Neural progenitor cell (in vitro differentiated cells): ENCODE data around the gene LRP2.

Experiments
- EZH2 ChIP-seq: fragments of 200-600 bp; sonication (generic); IDR thresholded peaks from 2 replicates; pipeline ENCODE4 v1.6.1; 2017; ENCODE audit warnings: antibody characterized with exemption, mild to moderate bottlenecking, moderate library complexity
- EZH2phosphoT487 ChIP-seq: fragments of 200-600 bp; sonication (generic); IDR thresholded peaks from 2 replicates; pipeline ENCODE4 v1.6.1; 2017; ENCODE audit warnings: antibody characterized with exemption
- TF ChIP-seq, protein P1 (sequence below): fragments of 200-600 bp; sonication (generic); IDR thresholded peaks from 2 replicates; pipeline ENCODE4 v1.5.1; 2017; ENCODE audit warnings: antibody characterized with exemption, mild to moderate bottlenecking

DNA sequence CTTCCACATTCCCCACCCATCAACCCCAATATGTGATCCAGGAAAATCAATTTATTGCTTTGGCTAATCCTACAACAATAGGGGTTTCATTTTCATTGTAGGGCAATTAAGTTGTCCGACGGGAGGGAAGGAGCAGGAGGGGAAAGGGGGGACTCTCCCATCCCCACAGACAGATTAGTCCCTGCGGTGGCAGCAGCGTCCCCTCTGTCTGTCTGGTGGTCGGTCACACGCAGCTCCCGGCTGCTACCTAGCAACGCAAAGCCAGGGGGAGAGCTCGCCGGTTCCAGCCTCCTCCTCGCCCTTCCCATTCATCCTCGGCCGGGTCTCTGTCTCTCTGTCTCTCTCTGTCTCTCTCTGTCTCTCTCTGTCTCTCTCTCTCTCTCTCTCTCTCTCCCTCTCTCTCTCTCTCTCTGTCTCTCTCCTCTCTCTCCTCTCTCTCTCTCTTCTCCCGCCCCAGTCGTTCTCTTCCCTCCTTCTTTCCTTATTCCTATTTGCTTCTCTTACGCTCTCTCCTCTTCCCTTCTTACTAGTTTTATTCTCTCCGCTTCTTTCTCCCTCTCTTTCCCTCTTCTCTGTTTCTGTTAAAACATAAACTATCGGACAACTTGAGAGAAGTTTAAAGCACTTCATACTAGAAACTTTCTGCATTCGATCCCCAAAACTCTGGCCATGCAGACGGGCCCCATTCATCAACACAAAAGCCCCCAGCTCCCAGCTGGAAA lies 1.2 kb downstream of the LRP2 start:
- TF ChIP-seq, protein P1, sequence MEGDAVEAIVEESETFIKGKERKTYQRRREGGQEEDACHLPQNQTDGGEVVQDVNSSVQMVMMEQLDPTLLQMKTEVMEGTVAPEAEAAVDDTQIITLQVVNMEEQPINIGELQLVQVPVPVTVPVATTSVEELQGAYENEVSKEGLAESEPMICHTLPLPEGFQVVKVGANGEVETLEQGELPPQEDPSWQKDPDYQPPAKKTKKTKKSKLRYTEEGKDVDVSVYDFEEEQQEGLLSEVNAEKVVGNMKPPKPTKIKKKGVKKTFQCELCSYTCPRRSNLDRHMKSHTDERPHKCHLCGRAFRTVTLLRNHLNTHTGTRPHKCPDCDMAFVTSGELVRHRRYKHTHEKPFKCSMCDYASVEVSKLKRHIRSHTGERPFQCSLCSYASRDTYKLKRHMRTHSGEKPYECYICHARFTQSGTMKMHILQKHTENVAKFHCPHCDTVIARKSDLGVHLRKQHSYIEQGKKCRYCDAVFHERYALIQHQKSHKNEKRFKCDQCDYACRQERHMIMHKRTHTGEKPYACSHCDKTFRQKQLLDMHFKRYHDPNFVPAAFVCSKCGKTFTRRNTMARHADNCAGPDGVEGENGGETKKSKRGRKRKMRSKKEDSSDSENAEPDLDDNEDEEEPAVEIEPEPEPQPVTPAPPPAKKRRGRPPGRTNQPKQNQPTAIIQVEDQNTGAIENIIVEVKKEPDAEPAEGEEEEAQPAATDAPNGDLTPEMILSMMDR, result peak; percentile 35
- no peak for TF ChIP-seq EZH2
- peak; percentile 2 for TF ChIP-seq EZH2phosphoT487
